ENCODE results near the gene GTF2I. TPM values are rescaled to one million over a fixed set of nuclear protein-coding genes. Genes with fewer than 3 reads are reported as not detected.
"Not testable (repeated sequence)": the region's sequence is repeated elsewhere in the genome, so short reads cannot be mapped to it uniquely, and the experiment has no call there.

The GTF2I gene
- total RNA-seq, 1 donor: 113 TPM

DNA sequence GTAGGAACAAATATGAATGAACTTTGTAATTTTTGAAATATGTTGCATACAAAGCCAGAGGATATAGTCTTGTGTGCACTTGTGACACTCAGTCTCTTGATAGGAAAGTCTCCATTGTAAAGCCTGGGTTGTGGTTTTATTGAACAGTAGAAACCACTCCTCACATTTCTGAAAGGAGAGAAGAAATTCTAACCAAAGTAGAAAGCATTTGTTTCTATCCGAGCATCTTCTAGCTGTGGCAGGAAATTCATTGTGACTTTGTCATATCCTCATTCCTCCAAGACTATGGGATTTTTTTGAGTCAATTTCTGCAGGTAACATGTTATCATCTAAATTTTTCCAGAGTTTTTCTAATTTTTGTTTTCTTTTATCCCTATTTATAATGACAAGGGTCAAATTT is 60.8 kb downstream of the GTF2I start:
- Histone ChIP-seq H3K4me1 (ENCODE audit: insufficient read depth, low read length) (no peaks in the 10 kb centered on the region), H3K27me3 (ENCODE audit: insufficient read depth, low read length) (no peaks in the 10 kb centered on the region), H3K4me3 (ENCODE audit: low read length) (no peak overlapping the region), H3K9me3 (ENCODE audit: low read depth, low read length) (peaks cover 5% of the 10 kb centered on the region)

GRCh38 chr7:74722153-74722552 is 64.6 kb downstream of the GTF2I start:
- Histone ChIP-seq H3K27me3 (ENCODE audit: insufficient read depth, low read length) (no peaks in the 10 kb centered on the region), H3K4me1 (ENCODE audit: insufficient read depth, low read length) (no peaks in the 10 kb centered on the region), H3K4me3 (ENCODE audit: low read length) (no peak overlapping the region), H3K9me3 (ENCODE audit: low read depth, low read length) (no peaks in the 10 kb centered on the region)

GRCh38 chr7:74725840-74726239 is 68.3 kb downstream of the GTF2I start:
- no peaks in the 10 kb centered on the region for H3K4me1 ChIP-seq (ENCODE audit: insufficient read depth, low read length)
- H3K4me3 ChIP-seq (ENCODE audit: low read length): no peak overlapping the region
- H3K27me3 ChIP-seq (ENCODE audit: insufficient read depth, low read length): no peaks in the 10 kb centered on the region
- H3K9me3 ChIP-seq (ENCODE audit: low read depth, low read length): no peaks in the 10 kb centered on the region

GRCh38 chr7:74726309-74727101 is 69.0 kb downstream of the GTF2I start:
- Histone ChIP-seq H3K4me1 (ENCODE audit: insufficient read depth, low read length) (no peaks in the 10 kb centered on the region), H3K9me3 (ENCODE audit: low read depth, low read length) (no peaks in the 10 kb centered on the region), H3K4me3 (ENCODE audit: low read length) (no peak overlapping the region)

DNA sequence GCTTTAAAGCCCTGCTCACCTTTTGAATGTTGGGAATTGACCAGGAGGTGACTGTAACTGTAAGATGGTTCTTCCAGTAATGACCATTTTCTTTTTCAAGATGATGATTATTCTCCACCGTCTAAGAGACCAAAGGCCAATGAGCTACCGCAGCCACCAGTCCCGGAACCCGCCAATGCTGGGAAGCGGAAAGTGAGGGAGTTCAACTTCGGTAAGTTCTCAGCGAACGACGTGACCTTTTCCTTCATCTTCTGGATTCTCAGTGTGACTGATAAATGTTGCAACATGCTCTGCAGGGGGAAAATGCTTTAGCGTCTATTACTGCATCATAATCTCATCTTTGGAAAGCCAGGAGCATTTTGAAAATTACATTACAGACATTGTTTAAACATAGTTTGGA is 71.2 kb downstream of the GTF2I start:
- H3K4me1 ChIP-seq (ENCODE audit: insufficient read depth, low read length); H3K9me3 ChIP-seq (ENCODE audit: low read depth, low read length); H3K4me3 ChIP-seq (ENCODE audit: low read length); H3K27me3 ChIP-seq (ENCODE audit: insufficient read depth, low read length): not testable (repeated sequence)

More at GRCh38 chr7:74726309-74727101, 69.0 kb downstream of the GTF2I start:
- no peaks in the 10 kb centered on the region for H3K27me3 ChIP-seq (ENCODE audit: insufficient read depth, low read length)

DNA sequence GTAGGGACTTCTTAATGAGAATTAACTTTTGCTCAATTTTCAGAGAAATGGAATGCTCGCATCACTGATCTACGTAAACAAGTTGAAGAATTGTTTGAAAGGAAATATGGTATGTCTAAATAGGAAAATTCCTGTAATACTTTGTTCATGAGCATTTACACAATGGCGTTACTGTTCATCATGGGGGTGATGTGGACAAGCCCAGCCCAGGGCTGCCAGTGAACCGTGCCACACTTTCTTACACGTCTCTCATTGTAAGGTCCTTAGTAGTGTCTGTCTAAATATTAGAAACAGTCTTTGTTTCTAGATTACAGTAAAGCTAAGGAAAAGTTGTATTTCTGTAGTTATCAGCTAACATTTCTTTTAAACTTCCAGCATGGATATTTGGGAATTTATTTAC is 72.7 kb downstream of the GTF2I start:
- H3K4me3 ChIP-seq (ENCODE audit: low read length); H3K27me3 ChIP-seq (ENCODE audit: insufficient read depth, low read length); H3K4me1 ChIP-seq (ENCODE audit: insufficient read depth, low read length); H3K9me3 ChIP-seq (ENCODE audit: low read depth, low read length): not testable (repeated sequence)

GRCh38 chr7:74739974-74740703 is 82.6 kb downstream of the GTF2I start:
- not testable (repeated sequence) for H3K4me1 ChIP-seq (ENCODE audit: insufficient read depth, low read length); H3K9me3 ChIP-seq (ENCODE audit: low read depth, low read length); H3K27me3 ChIP-seq (ENCODE audit: insufficient read depth, low read length); H3K4me3 ChIP-seq (ENCODE audit: low read length)

GRCh38 chr7:74743936-74744557 is 86.5 kb downstream of the GTF2I start:
- H3K9me3 ChIP-seq (ENCODE audit: low read depth, low read length); H3K27me3 ChIP-seq (ENCODE audit: insufficient read depth, low read length); H3K4me1 ChIP-seq (ENCODE audit: insufficient read depth, low read length); H3K4me3 ChIP-seq (ENCODE audit: low read length): not testable (repeated sequence)

- H3K4me1 ChIP-seq (ENCODE audit: insufficient read depth, low read length); H3K27me3 ChIP-seq (ENCODE audit: insufficient read depth, low read length); H3K4me3 ChIP-seq (ENCODE audit: low read length); H3K9me3 ChIP-seq (ENCODE audit: low read depth, low read length): not testable (repeated sequence)
These were observed 96.5 kb downstream of the GTF2I start for GRCh38 chr7:74753921-74754482.

DNA sequence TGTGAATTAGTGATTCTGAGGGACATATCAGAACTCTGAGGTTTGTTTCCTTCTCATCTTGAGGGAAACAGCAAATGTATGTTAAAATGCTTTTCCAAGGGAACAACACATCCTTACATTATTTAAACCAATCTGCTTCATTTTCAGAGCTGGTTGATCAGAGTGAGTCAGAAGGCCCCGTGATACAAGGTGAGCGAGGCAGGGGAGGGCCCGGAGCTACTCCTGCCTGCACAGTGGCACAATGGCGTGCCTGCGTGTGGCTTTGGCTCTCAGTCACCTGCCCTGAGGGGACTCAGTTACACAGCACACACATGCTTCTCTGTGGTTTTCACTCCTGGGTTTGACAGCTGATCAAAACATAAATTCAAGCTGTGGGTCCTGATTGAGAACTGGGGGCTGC is 99.2 kb downstream of the GTF2I start:
- H3K4me1 ChIP-seq (ENCODE audit: insufficient read depth, low read length); H3K27me3 ChIP-seq (ENCODE audit: insufficient read depth, low read length); H3K4me3 ChIP-seq (ENCODE audit: low read length); H3K9me3 ChIP-seq (ENCODE audit: low read depth, low read length): not testable (repeated sequence)

DNA sequence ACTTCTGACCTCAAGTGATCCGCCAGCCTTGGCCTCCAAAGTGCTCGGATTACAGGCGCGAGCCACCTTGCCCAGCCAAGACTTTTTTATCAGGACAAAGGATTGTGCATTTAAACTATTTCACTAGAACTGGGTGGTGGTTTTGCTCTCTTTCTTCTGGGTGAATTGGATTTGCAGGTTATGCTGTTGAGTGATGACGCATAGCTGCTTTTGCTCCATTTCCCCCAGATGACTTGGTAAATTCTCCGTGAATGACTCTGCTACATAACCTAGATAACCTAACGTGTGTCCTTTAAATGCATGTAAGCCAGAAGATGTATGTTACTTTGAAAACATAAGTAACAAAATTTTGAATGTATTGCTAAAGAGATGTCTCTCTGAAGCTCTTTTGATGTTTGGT is 100.8 kb downstream of the GTF2I start:
- H3K9me3 ChIP-seq (ENCODE audit: low read depth, low read length); H3K4me1 ChIP-seq (ENCODE audit: insufficient read depth, low read length); H3K4me3 ChIP-seq (ENCODE audit: low read length); H3K27me3 ChIP-seq (ENCODE audit: insufficient read depth, low read length): not testable (repeated sequence)

DNA sequence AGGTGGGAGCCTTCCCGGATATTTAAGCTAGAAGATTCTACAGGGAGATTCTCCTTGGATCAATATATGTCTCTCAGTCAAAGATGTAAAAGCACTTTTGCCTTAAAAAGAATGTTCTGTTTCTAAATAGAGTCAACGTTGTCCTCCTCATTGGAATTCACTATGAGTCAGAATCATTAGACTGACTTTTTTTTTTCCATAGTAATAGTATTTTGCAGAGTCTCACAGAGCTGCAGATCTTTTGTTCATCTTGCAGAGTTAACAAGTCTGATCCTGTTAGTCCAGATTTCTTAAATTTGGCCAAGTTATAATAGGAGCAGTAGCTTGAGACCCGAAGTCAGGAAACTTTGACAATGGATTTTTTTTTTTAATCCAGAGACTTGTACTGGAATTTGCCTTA is 101.5 kb downstream of the GTF2I start:
- H3K9me3 ChIP-seq (ENCODE audit: low read depth, low read length); H3K27me3 ChIP-seq (ENCODE audit: insufficient read depth, low read length); H3K4me1 ChIP-seq (ENCODE audit: insufficient read depth, low read length); H3K4me3 ChIP-seq (ENCODE audit: low read length): not testable (repeated sequence)

DNA sequence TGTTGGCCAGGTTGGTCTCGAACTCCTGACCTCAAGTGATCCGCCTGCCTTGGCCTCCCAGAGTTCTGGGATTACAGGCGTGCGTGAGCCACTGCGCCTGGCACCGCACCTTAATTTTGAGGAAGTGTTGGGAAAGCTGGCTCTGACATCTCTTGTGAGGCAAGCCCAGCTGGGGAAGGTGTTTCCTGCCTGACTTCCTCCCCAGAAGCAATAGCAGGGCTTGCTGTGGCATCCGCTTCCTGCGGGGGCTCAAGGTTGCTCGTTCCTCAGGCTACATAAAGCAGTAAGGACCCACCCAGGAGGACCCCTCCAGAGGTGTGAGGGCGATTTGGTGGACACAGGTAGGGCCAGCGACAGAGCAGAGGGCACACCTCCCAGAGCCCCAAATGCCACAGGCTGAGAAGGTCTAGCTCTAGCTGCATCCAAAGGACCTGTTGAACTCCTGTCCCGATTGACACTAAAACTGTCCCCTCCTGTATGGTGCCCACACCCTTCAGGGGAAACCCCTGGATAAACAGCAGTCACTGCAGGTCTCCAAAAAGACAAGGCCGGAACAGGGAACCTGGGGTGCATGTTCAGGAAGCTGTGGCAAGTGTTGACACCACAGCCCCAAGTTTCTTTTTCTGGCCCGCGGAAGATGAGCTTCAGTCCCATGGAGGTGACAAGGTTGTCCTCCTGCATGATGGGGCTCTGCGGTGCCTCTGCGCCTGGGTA is 107.8 kb downstream of the GTF2I start:
- H3K4me3 ChIP-seq (ENCODE audit: low read length); H3K27me3 ChIP-seq (ENCODE audit: insufficient read depth, low read length); H3K9me3 ChIP-seq (ENCODE audit: low read depth, low read length): not testable (repeated sequence)
- H3K4me1 ChIP-seq (ENCODE audit: insufficient read depth, low read length): peaks cover 14% of the 10 kb centered on the region

DNA sequence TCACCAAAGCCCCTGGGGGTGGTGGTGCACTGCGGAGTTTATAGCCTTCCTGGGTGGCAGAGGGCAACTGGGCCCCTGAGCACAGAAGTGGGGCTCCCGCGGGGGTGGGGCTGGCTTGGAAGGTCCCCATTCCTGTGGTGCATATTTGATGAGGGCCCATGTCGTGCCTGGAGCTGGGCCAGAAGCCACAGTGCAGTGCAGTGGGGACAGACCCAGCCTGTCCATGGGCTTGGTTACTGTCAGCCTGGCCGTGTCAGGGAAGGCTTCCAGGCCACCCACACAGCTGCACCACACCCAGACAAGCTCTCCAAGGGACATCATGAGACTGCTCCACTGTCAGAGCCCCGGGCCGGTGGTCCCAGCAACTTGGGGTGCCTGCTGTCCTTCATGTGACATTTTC is 109.0 kb downstream of the GTF2I start:
- H3K4me1 ChIP-seq (ENCODE audit: insufficient read depth, low read length): peaks cover 14% of the 10 kb centered on the region

GRCh38 chr7:74766991-74767390 is 109.5 kb downstream of the GTF2I start:
- H3K27me3 ChIP-seq (ENCODE audit: insufficient read depth, low read length); H3K9me3 ChIP-seq (ENCODE audit: low read depth, low read length); H3K4me3 ChIP-seq (ENCODE audit: low read length): not testable (repeated sequence)
- peaks cover 10% of the 10 kb centered on the region for H3K4me1 ChIP-seq (ENCODE audit: insufficient read depth, low read length)

More for the DNA sequence above, 109.0 kb downstream of the GTF2I start:
- H3K27me3 ChIP-seq (ENCODE audit: insufficient read depth, low read length); H3K4me3 ChIP-seq (ENCODE audit: low read length); H3K9me3 ChIP-seq (ENCODE audit: low read depth, low read length): not testable (repeated sequence)
